HCT116 (cell line): ENCODE measurements around the gene OPALIN. TPM values are rescaled to one million over a fixed set of nuclear protein-coding genes. Genes with fewer than 3 reads are reported as not detected.

Experiments
- ATAC-seq: fragments of 200-7000 bp; cut with Tn5 transposase; 2 replicates; pipeline ENCODE4 v1.9.1; 2020; ENCODE audit warnings: mild to moderate bottlenecking, moderate library complexity
- BruUV-seq: library from RNA; stranded (reverse); fragments of 400-500 nt; replicated peaks from 2 replicates; lab custom pipeline; 2021; lab: Mats Ljungman, UMichigan
- CTCF ChIA-PET: fragments of 300-600 bp; sonication (Branson Sonifier 250); formaldehyde crosslinking; loops from one replicate; lab custom pipeline; 2021; ENCODE audit warnings: antibody characterized with exemption; lab: Charles Lee
- POLR2A ChIA-PET: fragments of 300-600, 350-600 bp; sonication (Branson Sonifier 250); formaldehyde crosslinking; loops from one replicate; lab custom pipeline; 2021; ENCODE audit warnings: antibody characterized with exemption; lab: Charles Lee
- RAD21 ChIA-PET, 2 experiments: fragments of 300-600 bp; sonication (Branson Sonifier 250); formaldehyde crosslinking; loops; one replicate each; lab custom pipeline; 2023; ENCODE audit warnings: low total read pairs in 2 of 2; ENCODE audit not compliant: uncharacterized antibody in 2 of 2, unreplicated experiment in 2 of 2, low non-redundant PET in 1 of 2; lab: Charles Lee
- DNase-seq: peaks from one replicate; pipeline ENCODE4 v3.0.0-alpha.2; 2010; ENCODE audit warnings: low read depth, low spot score
- H2AFZ ChIP-seq: fragments of 200-600 bp; shearing (Covaris generic), sonication (generic); 2 replicates; pipeline ENCODE4 v1.6.1; 2017; ENCODE audit warnings: low read depth, mixed run types, mixed read lengths, antibody characterized with exemption, low read length; ENCODE audit not compliant: poor library complexity, severe bottlenecking
- H3K27ac ChIP-seq: 2 replicates; pipeline ENCODE4 v1.5.1; 2012; ENCODE audit warnings: low read depth, low read length
- H3K27me3 ChIP-seq: fragments of 200-600 bp; sonication (generic); 2 replicates; pipeline ENCODE4 v1.6.1; 2016; ENCODE audit warnings: mixed run types, low read length, mixed read lengths; ENCODE audit not compliant: insufficient read depth
- H3K36me3 ChIP-seq, 2 experiments: fragments of 200-500 bp in 1 of 2; fragments of 200-600 bp in 1 of 2; sonication (Bioruptor generic) in 1 of 2; sonication (generic) in 1 of 2; 2 replicates each; pipeline versions ENCODE4 v1.5.1 to v1.6.1; 2014 to 2016; ENCODE audit warnings: low read length in 2 of 2, inconsistent platforms in 1 of 2, mixed read lengths in 1 of 2, mixed run types in 1 of 2; ENCODE audit not compliant: insufficient read depth in 2 of 2, control insufficient read depth in 1 of 2
- H3K4me1 ChIP-seq, 2 experiments: fragments of 200-600 bp in 1 of 2; sonication (generic) in 1 of 2; 2 replicates each; pipeline versions ENCODE4 v1.5.1 to v1.6.1; 2012 to 2017; ENCODE audit warnings: low read length in 2 of 2, inconsistent platforms in 1 of 2, mild to moderate bottlenecking in 1 of 2, mixed read lengths in 1 of 2, mixed run types in 1 of 2, moderate library complexity in 1 of 2; ENCODE audit not compliant: insufficient read depth in 2 of 2, control insufficient read depth in 1 of 2
- H3K4me2 ChIP-seq: fragments of 200-600 bp; sonication (generic); 2 replicates; pipeline ENCODE4 v1.6.1; 2017; ENCODE audit warnings: mixed run types, low read length, mixed read lengths
- H3K4me3 ChIP-seq, 2 experiments: fragments of 200-600 bp in 1 of 2; sonication (generic) in 1 of 2; replicated peaks in 1 of 2; 2 replicates each; pipeline ENCODE4 v1.5.1; 2011 to 2016; ENCODE audit warnings: low read length in 2 of 2, control low read depth in 1 of 2, low read depth in 1 of 2, mild to moderate bottlenecking in 1 of 2, mixed read lengths in 1 of 2, mixed run types in 1 of 2
- H3K79me2 ChIP-seq: fragments of 200-600 bp; sonication (generic); 2 replicates; pipeline ENCODE4 v1.6.1; 2017; ENCODE audit warnings: mild to moderate bottlenecking, mixed run types, low read length, moderate library complexity, mixed read lengths; ENCODE audit not compliant: insufficient read depth
- H3K9ac ChIP-seq: fragments of 200-600 bp; sonication (generic); 2 replicates; pipeline ENCODE4 v1.6.1; 2016; ENCODE audit warnings: low read length, mixed read lengths
- H3K9me2 ChIP-seq: fragments of 200-600 bp; sonication (generic), shearing (Covaris generic); 2 replicates; pipeline ENCODE4 v1.6.1; 2017; ENCODE audit warnings: mixed run types, mild to moderate bottlenecking, moderate library complexity; ENCODE audit not compliant: insufficient read depth
- H3K9me3 ChIP-seq, 2 experiments: fragments of 200-500 bp in 1 of 2; fragments of 200-600 bp in 1 of 2; sonication (Bioruptor generic) in 1 of 2; sonication (generic) in 1 of 2; 2 replicates each; pipeline ENCODE4 v1.6.1; 2014 to 2017; ENCODE audit warnings: low read length in 2 of 2, mixed read lengths in 2 of 2, inconsistent platforms in 1 of 2, low read depth in 1 of 2, mild to moderate bottlenecking in 1 of 2, mixed run types in 1 of 2, moderate library complexity in 1 of 2; ENCODE audit not compliant: control insufficient read depth in 1 of 2, insufficient read depth in 1 of 2
- H4K20me1 ChIP-seq: fragments of 200-600 bp; sonication (generic), shearing (Covaris generic); 2 replicates; pipeline ENCODE4 v1.6.1; 2017; ENCODE audit warnings: mixed run types, mild to moderate bottlenecking, moderate library complexity; ENCODE audit not compliant: insufficient read depth
- ATF3 ChIP-seq: IDR thresholded peaks from 2 replicates; pipeline ENCODE4 v1.6.1; 2012
- CBX3 ChIP-seq: IDR thresholded peaks from 2 replicates; pipeline ENCODE4 v1.6.1; 2012; ENCODE audit warnings: low read depth
- JUND ChIP-seq: IDR thresholded peaks from 2 replicates; pipeline ENCODE4 v1.6.1; 2012
- MAX ChIP-seq: IDR thresholded peaks from 2 replicates; pipeline ENCODE4 v1.6.1; 2012
- POLR2A ChIP-seq: IDR thresholded peaks from 2 replicates; pipeline ENCODE4 v1.7.0; 2011; ENCODE audit warnings: borderline replicate concordance; ENCODE audit not compliant: insufficient read depth, insufficient read length; ENCODE audit errors: extremely low read depth
- POLR2AphosphoS5 ChIP-seq: IDR thresholded peaks from 2 replicates; pipeline ENCODE4 v1.6.1; 2011; ENCODE audit warnings: mild to moderate bottlenecking, low read depth, low read length, moderate library complexity
- RAD21 ChIP-seq: IDR thresholded peaks from 2 replicates; pipeline ENCODE4 v1.6.1; 2012; ENCODE audit warnings: low read depth, mild to moderate bottlenecking
- REST ChIP-seq: IDR thresholded peaks from 2 replicates; pipeline ENCODE4 v1.6.1; 2012; ENCODE audit warnings: low read depth
- SP1 ChIP-seq: IDR thresholded peaks from 2 replicates; pipeline ENCODE4 v1.6.1; 2012; ENCODE audit warnings: low read depth
- YY1 ChIP-seq: IDR thresholded peaks from 2 replicates; pipeline ENCODE4 v1.6.1; 2011; ENCODE audit warnings: low read length, low read depth, moderate library complexity, mild to moderate bottlenecking; ENCODE audit not compliant: insufficient replicate concordance; ENCODE audit errors: extremely low read depth
- ZBTB33 ChIP-seq: IDR thresholded peaks from 2 replicates; pipeline ENCODE4 v1.6.1; 2011; ENCODE audit warnings: mild to moderate bottlenecking, low read length, moderate library complexity; ENCODE audit not compliant: insufficient replicate concordance; ENCODE audit errors: extremely low read depth
- intact Hi-C: fragments of 100-400 bp; cut with micrococcal nuclease; formaldehyde crosslinking; loops from 2 replicates; pipeline ENCODE4 v1.10.0; 2022
- total RNA-seq: library from RNA; stranded (reverse); gene quantifications from one replicate; pipeline ENCODE4 v1.2.1, GENCODE V29; 2021; ENCODE audit not compliant: unreplicated experiment

OPALIN gene
- total RNA-seq, 1 experiment from 2014 or later, result not detected

- no peak overlapping the region for H3K4me2 ChIP-seq
- no TSS peak for BruUV-seq
- ChIA-PET CTCF (interaction anchor here (1.4 kb wide), 1 partner anchor 14 kb away, joined by 7 read pairs; no protein-coding TSS in a partner anchor), RAD21 (no interaction called here), POLR2A (no interaction called here)
- H3K79me2 ChIP-seq, result no peaks in the 10 kb centered on the region
- no peak for TF ChIP-seq YY1
- no peak overlapping the region for H3K9ac ChIP-seq
- no peaks in the 10 kb centered on the region for H3K9me3 ChIP-seq
- H4K20me1 ChIP-seq, result no peaks in the 10 kb centered on the region
- no peak for ATAC-seq
- H3K9me2 ChIP-seq, result no peaks in the 10 kb centered on the region
- intact Hi-C loops, result no loop called here
- no peak overlapping the region for H3K27ac ChIP-seq
- DNase-seq, result no peak
- no peak overlapping the region for H2AFZ ChIP-seq
- peaks cover 13% of the 10 kb centered on the region; the same call in 1 of the 2 replicates for H3K27me3 ChIP-seq
- H3K4me3 ChIP-seq, result no peak overlapping the region
- H3K4me1 ChIP-seq, result no peaks in the 10 kb centered on the region
- H3K36me3 ChIP-seq, result no peaks in the 10 kb centered on the region
These were observed 1.7 kb downstream of the OPALIN start for GRCh38 chr10:96357038-96357620.

GRCh38 chr10:96352582-96352981 is 6.2 kb downstream of the OPALIN start:
- Histone ChIP-seq H3K4me3 (no peak overlapping the region), H3K27me3 (peaks cover 6% of the 10 kb centered on the region; the same call in 1 of the 2 replicates), H3K9ac (no peak overlapping the region), H2AFZ (no peak overlapping the region), H3K9me3 (no peaks in the 10 kb centered on the region), H3K36me3 (no peaks in the 10 kb centered on the region), H3K4me2 (no peak overlapping the region), H3K4me1 (no peaks in the 10 kb centered on the region), H3K9me2 (no peaks in the 10 kb centered on the region), H4K20me1 (no peaks in the 10 kb centered on the region), H3K27ac (no peak overlapping the region), H3K79me2 (no peaks in the 10 kb centered on the region)
- intact Hi-C loops, result no loop called here
- BruUV-seq, result no TSS peak
- DNase-seq (no peak), ATAC-seq (no peak)
- RAD21 ChIA-PET, result no interaction called here
- CTCF ChIA-PET, result no interaction called here
- POLR2A ChIA-PET, result no interaction called here
- no peak for TF ChIP-seq YY1
- TF ChIP-seq SP1, result no peak
- no peak for TF ChIP-seq JUND
- TF ChIP-seq ATF3, result no peak
- no peak for TF ChIP-seq POLR2A
- no peak for TF ChIP-seq MAX
- TF ChIP-seq CBX3, result no peak
- no peak for TF ChIP-seq RAD21
- TF ChIP-seq REST, result no peak
- no peak for TF ChIP-seq ZBTB33
- TF ChIP-seq POLR2AphosphoS5, result no peak
